MM.1S (cell line): Measurements from ENCODE around the gene ZNF775.

Experiments
- DNase-seq: peaks from one replicate; pipeline ENCODE4 v3.0.0-alpha.2; 2015
- H2AFZ ChIP-seq: fragments of 300-600 bp; sonication (generic); 2 replicates; pipeline ENCODE4 v1.6.0; 2016; ENCODE audit warnings: antibody characterized with exemption, low read length
- H3F3A ChIP-seq: fragments of 300-600 bp; sonication (generic); 2 replicates; pipeline ENCODE4 v1.6.1; 2016; ENCODE audit warnings: mild to moderate bottlenecking, antibody characterized with exemption, low read length, moderate library complexity, mixed read lengths; ENCODE audit not compliant: insufficient read depth
- H3K27ac ChIP-seq: fragments of 300-600 bp; sonication (generic); 2 replicates; pipeline ENCODE4 v1.5.1; 2016; ENCODE audit warnings: mild to moderate bottlenecking, low read length
- H3K27me3 ChIP-seq: fragments of 300-600 bp; sonication (generic); replicated peaks from 2 replicates; pipeline ENCODE4 v1.6.0; 2016; ENCODE audit warnings: low read length; ENCODE audit not compliant: insufficient read depth
- H3K36me3 ChIP-seq: fragments of 300-600 bp; sonication (generic); replicated peaks from 2 replicates; pipeline ENCODE4 v1.6.1; 2016; ENCODE audit warnings: mild to moderate bottlenecking, low read length, mixed read lengths; ENCODE audit not compliant: insufficient read depth
- H3K4me1 ChIP-seq: fragments of 300-600 bp; sonication (generic); 2 replicates; pipeline ENCODE4 v1.6.1; 2016; ENCODE audit warnings: low read length, mixed read lengths
- H3K4me2 ChIP-seq: fragments of 300-600 bp; sonication (generic); 2 replicates; pipeline ENCODE4 v1.6.0; 2016; ENCODE audit warnings: low read depth, low read length
- H3K4me3 ChIP-seq: fragments of 300-600 bp; sonication (generic); 2 replicates; pipeline ENCODE4 v1.5.1; 2016; ENCODE audit warnings: low read length, mixed read lengths
- H3K79me2 ChIP-seq: fragments of 300-600 bp; sonication (generic); 2 replicates; pipeline ENCODE4 v1.6.1; 2016; ENCODE audit warnings: mixed run types, low read length, mixed read lengths
- H3K9ac ChIP-seq: fragments of 300-600 bp; sonication (generic); 2 replicates; pipeline ENCODE4 v1.6.1; 2016; ENCODE audit warnings: low read length, mixed read lengths
- H3K9me2 ChIP-seq: fragments of 300-600 bp; sonication (generic); replicated peaks from 2 replicates; pipeline ENCODE4 v1.6.1; 2016; ENCODE audit warnings: mild to moderate bottlenecking, low read length, mixed read lengths; ENCODE audit not compliant: insufficient read depth
- H3K9me3 ChIP-seq: fragments of 300-600 bp; sonication (generic); replicated peaks from 2 replicates; pipeline ENCODE4 v1.6.1; 2016; ENCODE audit warnings: mild to moderate bottlenecking, low read length, mixed read lengths; ENCODE audit not compliant: insufficient read depth
- H4K20me1 ChIP-seq: fragments of 300-600 bp; sonication (generic); 2 replicates; pipeline ENCODE4 v1.6.1; 2016; ENCODE audit warnings: mild to moderate bottlenecking, low read length, moderate library complexity, mixed read lengths; ENCODE audit not compliant: insufficient read depth
- EZH2 ChIP-seq: fragments of 300-600 bp; sonication (generic); optimal IDR thresholded peaks from 2 replicates; pipeline ENCODE3; 2017; ENCODE audit warnings: low read depth, mild to moderate bottlenecking, antibody characterized with exemption, low read length, mixed read lengths
- EZH2phosphoT487 ChIP-seq: fragments of 300-600 bp; sonication (generic); IDR thresholded peaks from 2 replicates; pipeline ENCODE4 v1.6.1; 2018; ENCODE audit warnings: antibody characterized with exemption, low read length
- TF ChIP-seq, protein P1 (sequence below): fragments of 300-600 bp; sonication (generic); IDR thresholded peaks from 2 replicates; pipeline ENCODE4 v1.5.1; 2016; ENCODE audit warnings: antibody characterized with exemption, low read length, mixed read lengths

The ZNF775 gene

DNA sequence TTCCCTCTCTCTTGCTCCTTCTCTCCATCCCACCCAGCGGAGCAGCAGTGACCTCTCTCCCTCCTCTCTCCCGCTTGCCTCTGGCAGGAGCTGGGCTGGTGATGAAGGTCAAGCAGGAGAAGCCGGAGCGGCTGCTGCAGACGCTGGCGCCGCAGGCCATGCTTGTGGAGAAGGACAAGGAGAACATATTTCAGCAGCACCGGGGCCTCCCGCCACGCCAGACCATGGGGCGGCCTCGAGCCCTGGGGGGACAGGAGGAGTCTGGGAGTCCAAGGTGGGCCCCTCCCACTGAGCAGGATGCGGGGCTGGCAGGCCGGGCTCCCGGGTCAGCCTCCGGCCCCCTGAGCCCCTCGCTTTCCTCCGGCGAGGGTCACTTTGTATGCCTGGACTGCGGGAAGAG, 17.3 kb downstream of the ZNF775 start:
- H3K4me3 ChIP-seq, result no peak overlapping the region
- H3K4me1 ChIP-seq, result peaks cover 8% of the 10 kb centered on the region; the same call in 1 of the 2 replicates
- H3K9ac ChIP-seq, result no peak overlapping the region
- H3K9me3 ChIP-seq, result no peaks in the 10 kb centered on the region
- no peak for TF ChIP-seq EZH2
- TF ChIP-seq EZH2phosphoT487, result no peak
- TF ChIP-seq, protein P1, sequence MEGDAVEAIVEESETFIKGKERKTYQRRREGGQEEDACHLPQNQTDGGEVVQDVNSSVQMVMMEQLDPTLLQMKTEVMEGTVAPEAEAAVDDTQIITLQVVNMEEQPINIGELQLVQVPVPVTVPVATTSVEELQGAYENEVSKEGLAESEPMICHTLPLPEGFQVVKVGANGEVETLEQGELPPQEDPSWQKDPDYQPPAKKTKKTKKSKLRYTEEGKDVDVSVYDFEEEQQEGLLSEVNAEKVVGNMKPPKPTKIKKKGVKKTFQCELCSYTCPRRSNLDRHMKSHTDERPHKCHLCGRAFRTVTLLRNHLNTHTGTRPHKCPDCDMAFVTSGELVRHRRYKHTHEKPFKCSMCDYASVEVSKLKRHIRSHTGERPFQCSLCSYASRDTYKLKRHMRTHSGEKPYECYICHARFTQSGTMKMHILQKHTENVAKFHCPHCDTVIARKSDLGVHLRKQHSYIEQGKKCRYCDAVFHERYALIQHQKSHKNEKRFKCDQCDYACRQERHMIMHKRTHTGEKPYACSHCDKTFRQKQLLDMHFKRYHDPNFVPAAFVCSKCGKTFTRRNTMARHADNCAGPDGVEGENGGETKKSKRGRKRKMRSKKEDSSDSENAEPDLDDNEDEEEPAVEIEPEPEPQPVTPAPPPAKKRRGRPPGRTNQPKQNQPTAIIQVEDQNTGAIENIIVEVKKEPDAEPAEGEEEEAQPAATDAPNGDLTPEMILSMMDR, result no peak
- no peak overlapping the region for H2AFZ ChIP-seq
- no peaks in the 10 kb centered on the region for H3F3A ChIP-seq
- no peaks in the 10 kb centered on the region for H3K9me2 ChIP-seq
- H3K4me2 ChIP-seq, result no peak overlapping the region
- H3K27me3 ChIP-seq, result no peaks in the 10 kb centered on the region
- no peaks in the 10 kb centered on the region for H3K36me3 ChIP-seq
- H3K27ac ChIP-seq, result no peak overlapping the region
- no peaks in the 10 kb centered on the region for H4K20me1 ChIP-seq
- DNase-seq, result no peak
- no peaks in the 10 kb centered on the region for H3K79me2 ChIP-seq

DNA sequence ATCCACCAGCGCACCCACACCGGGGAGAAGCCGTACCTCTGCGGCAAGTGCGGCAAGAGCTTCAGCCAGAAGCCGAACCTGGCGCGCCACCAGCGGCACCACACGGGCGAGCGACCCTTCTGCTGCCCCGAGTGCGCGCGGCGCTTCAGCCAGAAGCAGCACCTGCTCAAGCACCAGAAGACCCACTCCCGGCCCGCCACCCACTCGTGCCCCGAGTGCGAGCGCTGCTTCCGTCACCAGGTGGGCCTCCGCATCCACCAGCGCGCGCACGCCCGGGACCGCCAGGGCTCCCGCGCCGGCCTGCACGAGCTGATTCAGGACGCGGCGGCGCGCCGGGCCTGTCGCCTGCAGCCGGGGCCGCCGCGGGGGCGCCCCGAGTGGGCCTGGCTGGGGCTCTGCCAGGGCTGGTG, 17.7 kb downstream of the ZNF775 start:
- Histone ChIP-seq H3K36me3 (no peaks in the 10 kb centered on the region), H4K20me1 (no peaks in the 10 kb centered on the region), H3K4me3 (no peak overlapping the region), H3K4me2 (no peak overlapping the region), H3K79me2 (no peaks in the 10 kb centered on the region), H3K9me3 (no peaks in the 10 kb centered on the region), H3K9me2 (no peaks in the 10 kb centered on the region), H2AFZ (no peak overlapping the region), H3K9ac (no peak overlapping the region), H3K4me1 (peaks cover 9% of the 10 kb centered on the region; the same call in 1 of the 2 replicates), H3F3A (no peaks in the 10 kb centered on the region), H3K27ac (no peak overlapping the region), H3K27me3 (no peaks in the 10 kb centered on the region)
- no peak for DNase-seq
- TF ChIP-seq EZH2, result no peak
- TF ChIP-seq EZH2phosphoT487, result no peak
- TF ChIP-seq, protein P1, result no peak

DNA sequence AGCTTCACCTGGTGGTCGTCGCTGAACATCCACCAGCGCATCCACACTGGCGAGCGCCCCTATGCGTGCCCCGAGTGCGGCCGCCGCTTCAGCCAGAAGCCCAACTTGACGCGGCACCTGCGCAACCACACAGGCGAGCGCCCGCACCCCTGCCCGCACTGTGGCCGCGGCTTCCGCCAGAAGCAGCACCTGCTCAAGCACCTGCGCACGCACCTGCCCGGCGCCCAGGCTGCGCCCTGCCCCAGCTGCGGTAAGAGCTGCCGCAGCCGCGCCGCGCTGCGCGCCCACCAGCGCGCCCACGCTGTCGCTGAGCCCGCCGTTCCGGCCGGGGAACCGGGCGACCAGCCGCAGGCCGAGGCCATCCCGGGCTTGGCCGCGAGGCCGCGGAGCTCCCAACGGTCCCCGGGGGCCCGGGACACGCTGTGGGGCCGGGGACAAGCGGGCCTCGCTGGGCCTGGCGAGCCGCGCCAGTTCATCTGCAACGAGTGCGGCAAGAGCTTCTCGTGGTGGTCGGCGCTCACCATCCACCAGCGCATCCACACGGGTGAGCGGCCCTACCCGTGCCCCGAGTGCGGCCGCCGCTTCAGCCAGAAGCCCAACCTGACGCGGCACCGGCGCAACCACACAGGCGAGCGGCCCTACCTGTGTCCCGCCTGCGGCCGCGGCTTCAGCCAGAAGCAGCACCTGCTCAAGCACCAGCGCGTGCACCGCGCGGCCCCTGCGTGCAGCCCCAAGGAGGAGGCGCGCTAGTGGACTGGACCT, 18.4 kb downstream of the ZNF775 start:
- no peak for DNase-seq

More for the DNA sequence above, 18.4 kb downstream of the ZNF775 start:
- no peak overlapping the region for H3K27ac ChIP-seq
- H3K9me2 ChIP-seq, result no peaks in the 10 kb centered on the region
- no peak overlapping the region for H2AFZ ChIP-seq
- no peaks in the 10 kb centered on the region for H3K9me3 ChIP-seq
- H3K79me2 ChIP-seq, result no peaks in the 10 kb centered on the region
- no peaks in the 10 kb centered on the region for H3K36me3 ChIP-seq
- no peak overlapping the region for H3K4me3 ChIP-seq
- peaks cover 9% of the 10 kb centered on the region; the same call in 1 of the 2 replicates for H3K4me1 ChIP-seq
- no peaks in the 10 kb centered on the region for H3K27me3 ChIP-seq
- no peak overlapping the region for H3K9ac ChIP-seq
- no peaks in the 10 kb centered on the region for H4K20me1 ChIP-seq
- no peaks in the 10 kb centered on the region for H3F3A ChIP-seq
- no peak for TF ChIP-seq EZH2phosphoT487
- TF ChIP-seq, protein P1, result no peak
- TF ChIP-seq EZH2, result no peak
- no peak overlapping the region for H3K4me2 ChIP-seq
